H1 (cell line): Measurements from ENCODE around the gene CMSS1. TPM values are rescaled to one million over a fixed set of nuclear protein-coding genes. Genes with fewer than 3 reads are reported as not detected.

Experiments
- BACH1 ChIP-seq: IDR thresholded peaks from 2 replicates; pipeline ENCODE4 v1.6.1; 2012; ENCODE audit warnings: low read length, improper control_type of control experiment
- CBX8 ChIP-seq: fragments of 300-800, 300-1000 bp; sonication (generic); IDR thresholded peaks from 2 replicates; pipeline ENCODE4 v1.7.1; 2016; ENCODE audit warnings: low read depth, low read length, borderline replicate concordance
- CHD1 ChIP-seq: IDR thresholded peaks from 2 replicates; pipeline ENCODE4 v1.6.1; 2012; ENCODE audit warnings: low read depth, low read length, improper control_type of control experiment
- CTBP2 ChIP-seq: IDR thresholded peaks from 2 replicates; pipeline ENCODE4 v1.7.0; 2011; ENCODE audit warnings: borderline replicate concordance, mild to moderate bottlenecking, moderate library complexity, mixed read lengths, low read length; ENCODE audit not compliant: insufficient read depth, insufficient read length
- MAFK ChIP-seq: IDR thresholded peaks from 2 replicates; pipeline ENCODE4 v1.6.1; 2012; ENCODE audit warnings: low read depth, mild to moderate bottlenecking, improper control_type of control experiment, low read length
- SP2 ChIP-seq: IDR thresholded peaks from 2 replicates; pipeline ENCODE4 v1.6.1; 2012; ENCODE audit warnings: mild to moderate bottlenecking, low read length, inconsistent platforms
- ZNF274 ChIP-seq: IDR thresholded peaks from 2 replicates; pipeline ENCODE4 v1.7.0; 2012; ENCODE audit warnings: low read length, borderline replicate concordance; ENCODE audit errors: extremely low read depth
- polyA plus RNA-seq, 7 experiments: library from polyadenylated mRNA; depleted of rRNA in 3 of 7; stranded (reverse) in 5 of 7; unstranded in 2 of 7; fragments of >200 nt in 5 of 7; fragments of 200-250 nt in 2 of 7; gene quantifications; 1 replicate in 5 of 7; 2 replicates in 1 of 7; 4 replicates in 1 of 7; pipeline versions ENCODE4 v1.2.1 to v1.2.3, GENCODE V29; 2011 to 2013; ENCODE audit warnings: missing spikeins in 2 of 7, mixed read lengths in 2 of 7
- total RNA-seq: library from RNA; stranded (reverse); fragmentation: NEBNext Ultra II Directional; extraction: Animal tissue kit (Norgen Biotek cat#: 25700); gene quantifications from 2 replicates; pipeline ENCODE4 v1.2.1, GENCODE V29; 2021
- TF ChIP-seq, protein P1 (sequence below): IDR thresholded peaks from 2 replicates; pipeline ENCODE4 v1.6.1; 2012; ENCODE audit warnings: inconsistent platforms

Gene CMSS1
- total and polyA plus RNA-seq, 2 of the 8 experiments (the other 6 are each of a cell fraction or from before 2014, with no cell fraction given) = 15.2 to 75.1 TPM

DNA sequence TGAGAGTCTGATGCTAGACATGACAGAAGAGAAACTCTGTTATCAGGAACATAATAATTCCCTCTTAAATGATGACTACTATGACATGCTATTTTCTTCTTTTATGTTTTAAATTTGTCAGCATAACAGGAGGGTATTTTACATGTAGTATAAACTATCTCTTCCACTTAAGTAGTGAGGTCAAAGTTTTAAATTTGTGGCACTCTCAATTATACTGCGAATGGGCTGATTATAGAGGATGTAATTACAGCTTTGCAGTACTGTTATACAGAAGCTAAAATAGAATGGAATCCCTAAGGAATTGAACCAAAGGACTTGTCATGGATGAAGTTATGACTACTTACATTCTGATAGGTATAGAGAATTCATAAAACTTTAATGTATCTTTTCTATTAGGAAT is 34.3 kb downstream of the CMSS1 start (continued):
- no peak for TF ChIP-seq CTBP2
- TF ChIP-seq BACH1 = no peak
- TF ChIP-seq SP2 = no peak
- no peak for TF ChIP-seq MAFK
- no peak for TF ChIP-seq ZNF274
- TF ChIP-seq, protein P1, sequence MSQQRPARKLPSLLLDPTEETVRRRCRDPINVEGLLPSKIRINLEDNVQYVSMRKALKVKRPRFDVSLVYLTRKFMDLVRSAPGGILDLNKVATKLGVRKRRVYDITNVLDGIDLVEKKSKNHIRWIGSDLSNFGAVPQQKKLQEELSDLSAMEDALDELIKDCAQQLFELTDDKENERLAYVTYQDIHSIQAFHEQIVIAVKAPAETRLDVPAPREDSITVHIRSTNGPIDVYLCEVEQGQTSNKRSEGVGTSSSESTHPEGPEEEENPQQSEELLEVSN = no peak
- no peak for TF ChIP-seq CBX8
- TF ChIP-seq CHD1 = no peak
